HG03432 (cell line): Measurements from ENCODE around the gene FOXO3B.
"Not testable (repeated sequence)": the region's sequence is repeated elsewhere in the genome, so short reads cannot be mapped to it uniquely, and the experiment has no call there.

ENCODE experiments used
- ATAC-seq: cut with Tn5 transposase; IDR thresholded peaks from one replicate; pipeline ENCODE4 v1.9.1; 2021; ENCODE audit warnings: mild to moderate bottlenecking, moderate library complexity; ENCODE audit not compliant: unreplicated experiment

FOXO3B gene

DNA sequence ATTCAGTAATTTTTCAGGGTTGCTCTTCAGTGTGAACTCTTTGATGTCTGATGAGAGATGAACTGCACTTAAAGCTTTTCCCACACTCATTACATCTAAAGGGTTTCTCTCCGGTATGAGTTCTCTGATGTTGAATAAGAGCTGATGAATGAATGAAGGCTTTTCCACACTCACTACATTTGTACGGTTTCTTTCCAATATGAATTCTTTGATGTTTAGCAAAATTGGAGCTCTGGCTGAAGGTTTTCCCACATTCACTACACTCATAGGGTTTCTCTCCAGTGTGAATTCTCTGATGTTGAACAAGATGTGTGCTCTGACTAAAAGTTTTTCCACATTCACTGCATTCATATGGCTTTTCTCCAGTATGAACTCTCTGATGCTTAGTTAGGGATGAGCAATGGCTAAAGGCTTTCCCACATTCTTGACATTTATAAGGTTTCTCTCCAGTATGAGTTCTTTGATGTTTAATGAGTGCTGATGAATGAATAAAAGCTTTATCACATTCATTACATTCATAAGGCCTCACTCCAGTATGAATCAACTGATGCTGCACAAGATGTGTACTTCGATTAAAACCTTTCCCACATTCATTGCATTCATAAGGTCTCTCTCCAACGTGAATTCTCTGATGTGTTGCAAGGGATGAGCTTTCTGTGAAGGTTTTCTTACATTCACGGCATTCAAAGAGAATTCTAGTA is 20.0 kb downstream of the FOXO3B start:
- not testable (repeated sequence) for ATAC-seq

DNA sequence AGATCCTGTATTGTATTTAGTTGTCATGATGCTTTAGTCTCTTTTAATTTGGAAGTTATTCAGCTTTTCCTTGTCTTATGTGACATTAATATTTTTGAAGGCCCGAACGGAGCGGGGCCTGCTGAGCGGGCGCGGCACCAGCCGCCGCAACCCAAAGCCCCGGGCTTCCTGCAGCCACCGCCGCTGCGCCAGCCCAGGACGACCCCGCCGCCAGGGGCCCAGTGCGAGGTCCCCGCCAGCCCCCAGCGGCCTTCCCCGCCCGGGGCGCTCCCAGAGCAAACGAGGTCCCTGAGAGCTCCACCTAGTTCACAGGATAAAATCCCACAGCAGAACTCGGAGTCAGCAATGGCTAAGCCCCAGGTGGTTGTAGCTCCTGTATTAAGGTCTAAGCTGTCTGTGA is 32.0 kb downstream of the FOXO3B start:
- ATAC-seq: not testable (repeated sequence)

DNA sequence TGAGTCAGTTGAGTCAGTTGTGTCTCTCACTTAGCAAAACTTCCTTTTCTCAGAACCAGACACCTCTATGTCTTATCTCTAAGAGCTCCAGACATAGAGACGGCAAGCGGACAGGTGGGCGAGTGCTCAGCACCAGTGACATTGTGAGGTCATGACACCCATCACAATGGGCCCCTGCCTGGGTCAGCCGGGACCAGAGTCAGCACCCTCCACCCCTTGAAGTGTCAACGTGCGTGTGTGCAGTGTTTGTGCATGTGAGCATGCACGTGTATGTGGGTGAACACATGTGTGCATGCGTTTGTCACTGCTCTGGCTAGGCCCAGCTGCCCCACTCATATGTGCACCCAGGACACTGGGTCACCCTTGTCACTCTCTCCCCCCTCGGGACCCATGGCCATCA is 37.8 kb downstream of the FOXO3B start, which contains the start of gene TBC1D28:
Gene TBC1D28, minus strand, starts transcription at position 101 of the 400 bp plus-strand sequence. CDS start 3,039 bp downstream, outside the sequence.
- not testable (repeated sequence) for ATAC-seq

GRCh38 chr17:18643124-18643523 is 39.0 kb downstream of the FOXO3B start:
- not testable (repeated sequence) for ATAC-seq

DNA sequence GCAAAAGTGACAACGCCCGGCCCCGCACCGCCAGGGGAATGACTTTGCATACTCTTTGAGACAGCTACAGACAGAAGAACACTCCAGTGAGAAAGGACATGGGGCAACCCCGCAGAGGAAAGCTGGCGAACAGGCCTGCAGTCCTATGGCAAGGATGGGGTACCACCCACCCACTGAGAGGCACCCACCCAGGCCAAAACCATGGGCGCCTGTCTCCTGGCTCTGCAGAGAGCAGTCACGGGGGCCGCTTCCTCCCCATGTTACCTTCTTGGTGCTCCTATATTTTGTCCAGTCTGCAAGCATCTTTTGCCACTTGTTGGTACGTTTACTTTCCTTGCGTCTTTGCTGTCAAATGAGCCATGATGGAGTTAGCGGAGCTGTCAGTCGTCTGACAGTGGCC is 43.8 kb downstream of the FOXO3B start:
- not testable (repeated sequence) for ATAC-seq

DNA sequence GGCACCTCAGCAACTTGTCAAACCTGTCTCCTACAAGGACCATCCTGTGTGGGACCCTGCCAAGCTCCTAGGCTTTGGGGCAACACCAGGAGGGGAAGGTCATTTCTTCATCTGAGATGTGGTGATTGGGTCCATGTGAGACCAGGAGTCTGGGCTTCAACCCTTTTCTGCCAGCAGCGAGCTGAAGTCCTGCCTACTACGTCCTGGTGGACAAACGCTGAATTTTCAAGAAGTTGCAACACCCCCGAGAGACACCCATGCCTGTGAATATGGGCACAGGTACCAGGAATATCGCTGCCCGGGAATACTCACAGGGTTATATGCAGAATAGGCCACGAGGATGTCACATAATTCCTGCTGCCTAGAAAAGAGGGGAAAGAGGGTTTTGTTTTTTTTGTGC is 45.9 kb downstream of the FOXO3B start:
- not testable (repeated sequence) for ATAC-seq

GRCh38 chr17:18635773-18636172 is 46.3 kb downstream of the FOXO3B start:
- not testable (repeated sequence) for ATAC-seq

GRCh38 chr17:18634550-18635263 is 47.4 kb downstream of the FOXO3B start:
- ATAC-seq: not testable (repeated sequence)
